GM19397 (cell line): Measurements from ENCODE around the gene PIN4.
"Not testable (repeated sequence)": the region's sequence is repeated elsewhere in the genome, so short reads cannot be mapped to it uniquely, and the experiment has no call there.

ENCODE experiments used
- ATAC-seq: cut with Tn5 transposase; IDR thresholded peaks from one replicate; pipeline ENCODE4 v1.9.1; 2021; ENCODE audit warnings: mild to moderate bottlenecking, moderate library complexity; ENCODE audit not compliant: unreplicated experiment

PIN4 gene

DNA sequence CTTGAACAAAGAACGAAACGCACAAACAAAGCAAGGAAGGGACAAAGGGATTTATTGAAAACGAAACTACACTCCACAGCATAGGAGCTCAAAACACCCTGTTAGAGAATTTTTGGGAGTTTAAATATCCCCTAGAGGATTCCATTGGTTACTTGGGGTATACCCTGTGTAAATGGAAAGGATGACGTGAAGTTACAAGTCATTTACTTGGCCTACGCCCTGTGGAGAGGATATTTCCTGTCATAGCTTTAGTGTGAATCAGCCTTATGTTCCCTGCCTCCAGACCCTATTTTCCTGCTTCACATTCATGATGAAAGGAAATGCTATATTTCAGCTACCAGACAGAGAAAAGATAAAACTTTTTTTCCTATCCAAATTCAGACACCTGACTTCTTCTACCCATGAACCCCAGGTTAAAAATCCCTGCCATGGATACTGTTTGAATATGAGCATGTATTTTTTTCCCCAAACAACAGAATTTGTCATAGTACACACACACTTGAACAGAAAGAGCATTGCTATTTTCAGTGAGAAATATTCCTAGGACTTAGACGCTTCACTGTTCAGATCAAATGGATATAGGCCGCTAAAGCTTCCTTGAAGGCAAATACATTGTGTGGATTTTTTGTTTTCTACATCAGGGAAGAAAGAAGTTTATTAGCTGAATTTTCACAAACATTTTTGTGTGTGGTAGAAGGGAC is 20.4 kb downstream of the PIN4 start:
- no peak for ATAC-seq

GRCh38 chrX:72202792-72203401 is 21.3 kb downstream of the PIN4 start:
- no peak for ATAC-seq

DNA sequence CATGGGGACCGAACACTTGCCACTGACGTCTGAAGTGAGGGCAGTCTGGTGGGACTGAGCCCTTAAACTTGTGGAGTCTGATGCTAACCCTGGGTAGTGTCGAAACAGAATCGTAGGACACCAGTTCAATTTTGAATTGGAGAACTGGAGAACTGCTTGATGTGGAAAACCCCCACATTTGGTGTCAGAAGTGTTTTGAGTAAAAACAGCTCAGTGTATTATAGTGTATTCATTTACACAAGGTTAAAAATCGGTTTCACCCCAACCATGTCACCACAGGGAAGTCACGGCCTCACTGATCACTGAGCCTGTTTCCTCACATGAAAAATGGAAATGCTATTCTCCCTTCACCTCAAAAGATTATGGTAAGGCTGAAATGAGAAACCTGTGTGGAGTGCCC is 21.9 kb downstream of the PIN4 start:
- no peak for ATAC-seq

- no peak for ATAC-seq
Observed at GRCh38 chrX:72205706-72206105, 24.1 kb downstream of the PIN4 start.

DNA sequence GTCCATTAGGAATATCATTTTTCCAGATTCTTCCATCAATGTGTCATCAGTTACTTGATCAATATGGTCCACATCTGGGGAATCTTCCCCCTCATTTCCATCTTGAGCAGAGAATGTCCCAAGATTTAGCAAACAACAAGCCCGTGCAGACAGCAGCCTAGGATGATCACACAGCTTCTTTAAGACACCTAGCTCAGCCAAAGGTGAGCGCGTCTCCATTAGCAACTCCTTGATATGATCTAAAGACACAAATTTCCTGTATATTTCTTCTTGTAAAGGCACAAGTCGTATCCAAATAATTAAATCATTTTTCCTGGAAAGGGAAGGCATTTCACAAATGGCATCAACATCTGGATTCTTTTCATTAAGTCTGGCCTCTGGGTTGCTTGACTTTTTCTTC is 25.8 kb downstream of the PIN4 start:
- no peak for ATAC-seq

GRCh38 chrX:72208126-72208800 is 26.7 kb downstream of the PIN4 start:
- ATAC-seq: no peak

GRCh38 chrX:72216973-72217372 is 35.4 kb downstream of the PIN4 start:
- no peak for ATAC-seq

DNA sequence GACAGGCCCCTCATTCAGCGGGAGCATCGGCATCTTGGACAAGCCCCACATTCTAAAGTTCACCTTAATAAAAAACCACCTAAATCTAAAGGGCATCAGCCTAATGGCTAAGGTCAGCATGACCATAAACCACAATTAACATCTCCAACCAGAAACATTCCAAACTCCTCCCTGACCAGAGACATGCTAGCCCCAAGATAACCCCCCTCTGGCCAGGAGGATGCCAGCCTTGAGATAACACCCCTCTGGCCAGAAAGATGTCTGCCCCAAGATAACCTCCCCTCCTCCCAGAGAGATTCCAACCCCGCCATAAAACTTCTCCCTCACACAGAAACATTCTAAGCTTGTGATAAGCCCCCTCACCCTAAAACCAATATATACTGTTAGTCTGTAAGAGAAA is 38.8 kb downstream of the PIN4 start:
- ATAC-seq: not testable (repeated sequence)

DNA sequence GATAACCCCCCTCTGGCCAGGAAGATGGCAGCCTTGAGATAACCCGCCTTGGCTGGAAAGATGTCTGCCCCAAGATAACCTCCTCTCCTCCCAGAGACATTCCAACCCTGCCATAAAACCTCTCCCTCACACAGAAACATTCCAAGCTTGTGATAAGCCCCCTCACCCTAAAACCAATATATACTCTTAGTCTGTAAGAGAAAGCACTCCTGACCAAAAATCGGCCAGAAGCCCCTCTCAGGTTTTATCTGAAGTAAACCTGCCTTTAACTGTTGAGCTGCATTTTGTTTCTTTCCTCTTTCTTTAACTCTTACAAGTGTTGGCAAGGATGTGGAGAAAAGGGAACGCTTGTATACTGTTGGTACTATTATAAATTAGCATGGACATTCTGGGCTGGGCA is 48.7 kb downstream of the PIN4 start:
- no peak for ATAC-seq

DNA sequence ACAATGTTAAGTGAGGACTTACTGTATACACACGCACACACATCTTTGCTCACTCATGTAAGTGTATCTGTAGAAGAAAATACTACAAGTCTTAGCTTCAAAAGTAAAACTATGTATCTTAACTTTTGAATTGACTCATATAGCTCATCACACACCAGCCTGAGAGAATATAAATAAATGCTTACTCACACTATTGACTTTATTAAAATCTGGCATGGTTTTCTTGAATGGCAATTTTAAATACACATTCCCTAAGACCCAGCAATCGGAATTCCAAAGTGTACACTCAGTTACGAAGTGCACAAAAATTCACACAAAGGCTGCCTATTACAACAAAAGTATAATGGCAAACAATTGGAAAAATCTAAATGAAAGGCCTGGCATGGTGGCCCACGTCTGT is 55.3 kb downstream of the PIN4 start:
- ATAC-seq: no peak

GRCh38 chrX:72238183-72238582 is 56.6 kb downstream of the PIN4 start:
- no peak for ATAC-seq

DNA sequence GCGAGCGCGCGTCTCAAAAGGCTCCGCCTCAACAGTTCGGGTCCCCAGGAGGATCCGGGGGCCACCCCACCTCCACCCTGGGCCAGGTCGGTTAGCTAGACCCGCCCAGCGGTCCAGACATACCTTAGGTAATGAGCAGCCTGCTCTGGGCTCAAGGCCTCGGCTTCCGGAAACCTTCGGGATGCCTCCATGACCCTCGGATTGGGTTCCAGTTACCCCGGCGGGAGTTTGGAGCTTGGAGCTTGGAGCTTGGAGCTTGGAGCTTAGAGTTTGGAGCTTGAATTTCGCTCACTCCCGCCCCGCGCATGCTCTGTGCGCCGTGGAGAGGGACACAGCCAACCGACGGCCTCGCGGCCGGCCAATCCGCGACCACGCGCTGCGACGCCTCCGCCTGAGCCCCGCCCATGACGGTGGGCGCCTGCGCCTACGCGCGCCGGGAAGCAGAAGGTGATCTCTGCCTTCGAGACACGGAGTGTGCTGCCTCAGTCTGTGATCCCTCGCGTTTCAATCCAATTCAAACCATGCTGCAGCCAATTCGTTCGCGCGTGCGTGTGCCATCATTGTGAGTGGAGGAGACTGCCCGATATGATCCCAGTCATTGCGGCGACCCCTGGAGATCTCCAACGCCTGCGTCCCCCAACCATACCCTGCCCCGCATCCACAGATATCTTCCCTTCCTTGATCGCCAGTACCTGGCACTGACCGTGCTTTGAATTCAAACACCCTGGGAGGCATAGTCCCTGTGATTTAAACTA is 57.3 kb downstream of the PIN4 start, which contains the start of gene ERCC6L:
Gene ERCC6L (minus strand): TSS at position 307 of the 755 bp plus-strand sequence. CDS start 116 bp downstream, at position 191.
- ATAC-seq: peak; percentile 99

- no peak for ATAC-seq
Observed at GRCh38 chrX:72240976-72241375, 59.4 kb downstream of the PIN4 start.

- no peak for ATAC-seq
Observed at GRCh38 chrX:72243472-72243871, 61.9 kb downstream of the PIN4 start.

DNA sequence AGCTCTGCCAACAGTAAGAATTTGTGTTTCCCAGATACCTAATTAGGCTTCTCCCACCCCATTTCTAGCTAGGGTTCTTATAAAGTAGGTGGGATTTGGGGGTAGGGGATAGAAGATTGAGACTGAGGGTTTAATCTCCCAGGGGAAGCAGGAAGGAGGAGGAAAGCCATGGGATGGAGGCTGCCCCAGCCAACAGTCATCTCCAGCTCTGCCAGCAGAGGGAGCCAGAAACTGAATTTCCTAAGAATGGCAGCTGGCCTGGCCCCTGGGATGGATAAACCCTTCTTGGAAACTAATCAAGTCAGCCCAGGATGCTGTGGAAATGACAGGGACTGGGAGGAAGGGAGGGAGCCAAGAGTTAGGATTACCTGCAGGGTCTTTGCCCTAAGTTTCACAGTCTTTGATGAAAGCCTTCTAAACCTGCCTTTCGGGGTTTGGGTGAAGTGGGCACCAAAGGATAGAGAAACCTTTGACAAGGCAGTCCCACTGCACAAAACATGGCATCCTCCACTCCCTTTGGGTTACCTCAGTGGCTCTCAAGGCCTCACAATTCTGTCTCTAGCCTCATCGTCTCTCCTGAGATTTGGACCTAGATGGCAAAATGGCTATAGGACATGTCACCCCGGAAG is 64.0 kb downstream of the PIN4 start:
- no peak for ATAC-seq

DNA sequence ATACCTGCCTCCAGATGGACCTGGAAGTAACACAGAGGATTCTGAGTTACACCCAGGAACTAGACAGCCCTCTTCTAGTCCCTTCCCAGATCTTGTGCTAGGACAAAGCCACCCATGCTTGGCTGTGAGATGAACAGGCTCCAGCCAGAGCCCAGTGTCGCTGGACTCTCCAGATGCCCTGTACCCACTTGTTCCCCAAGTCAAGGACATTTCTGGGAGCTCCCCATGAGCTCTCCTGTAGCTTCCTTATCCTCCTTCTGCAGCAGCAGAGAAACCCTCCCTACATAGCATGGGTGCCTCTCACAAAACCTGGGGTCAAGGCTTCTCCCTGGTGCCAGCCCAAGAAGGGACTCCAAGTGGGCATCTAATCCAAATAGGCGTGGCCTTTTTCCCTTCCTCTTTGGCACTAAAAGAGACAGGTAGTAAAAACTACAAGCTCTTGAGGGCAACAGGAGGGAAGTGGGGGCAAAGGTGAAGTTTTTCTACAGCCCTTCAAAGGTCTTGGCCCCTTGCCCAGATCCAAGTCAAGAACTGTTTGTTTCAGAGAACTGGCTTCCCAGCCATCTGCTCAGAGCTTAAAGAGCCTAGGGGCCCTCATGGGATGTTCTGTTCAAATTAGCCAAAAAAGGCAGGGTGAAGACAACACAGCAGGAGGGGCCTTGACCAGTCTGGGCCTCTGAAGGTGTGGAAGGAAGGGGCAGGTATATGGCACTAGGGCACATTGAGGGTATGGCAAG is 65.8 kb downstream of the PIN4 start:
- no peak for ATAC-seq
